ENCODE results near the gene ZNF792.
"Not testable (repeated sequence)": the region's sequence is repeated elsewhere in the genome, so short reads cannot be mapped to it uniquely, and the experiment has no call there.

Gene ZNF792

DNA sequence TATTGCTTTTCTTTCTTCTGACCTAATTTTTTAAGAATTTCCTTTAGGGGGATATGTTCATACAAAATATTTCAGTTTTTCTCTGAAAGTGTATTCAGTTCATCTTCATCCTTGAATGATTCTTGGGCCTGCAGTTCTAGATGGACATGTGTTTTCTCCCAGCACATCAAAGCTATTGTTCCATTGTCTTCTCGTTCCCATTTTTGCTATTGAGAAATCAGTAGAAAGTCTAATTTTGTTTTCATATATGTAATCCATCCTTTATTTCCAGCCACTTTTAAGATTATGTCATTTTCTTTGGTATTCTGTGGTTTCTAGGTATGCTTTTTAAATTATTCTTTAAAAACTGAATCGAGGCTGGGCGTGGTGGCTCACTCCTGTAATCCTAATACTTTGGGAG lies 20.3 kb upstream of the ZNF792 start:
- H3K4me1 ChIP-seq (ENCODE audit: control insufficient read depth, insufficient read depth, low read length, poor library complexity, severe bottlenecking): no peaks in the 10 kb centered on the region
- no CpG with 5 or more reads among the region's 3 CpGs for WGBS, 2 experiments (ENCODE audit: insufficient coverage in 2 of 2)

GRCh38 chr19:34983786-34984185 lies 19.8 kb upstream of the ZNF792 start:
- no peak overlapping the region for H3K27ac ChIP-seq (ENCODE audit: low read depth, low read length, severe bottlenecking)
- H3K4me3 ChIP-seq (ENCODE audit: extremely low read depth, insufficient read depth, low read length, poor library complexity, severe bottlenecking): no peak overlapping the region
- H3K4me1 ChIP-seq (ENCODE audit: control insufficient read depth, insufficient read depth, low read length, poor library complexity, severe bottlenecking): no peaks in the 10 kb centered on the region
- no peaks in the 10 kb centered on the region for H3K36me3 ChIP-seq (ENCODE audit: control insufficient read depth, insufficient read depth, low read length)
- WGBS, 2 experiments (ENCODE audit: insufficient coverage in 2 of 2): 100% methylated on average over 2 of the region's 4 CpGs
- H3K9me3 ChIP-seq (ENCODE audit: control insufficient read depth, low read length): no peaks in the 10 kb centered on the region

More for the DNA sequence above, 20.3 kb upstream of the ZNF792 start:
- no peaks in the 10 kb centered on the region for H3K9me3 ChIP-seq (ENCODE audit: control insufficient read depth, low read length)
- no peaks in the 10 kb centered on the region for H3K36me3 ChIP-seq (ENCODE audit: control insufficient read depth, insufficient read depth, low read length)
- H3K27ac ChIP-seq (ENCODE audit: low read depth, low read length, severe bottlenecking): no peak overlapping the region
- H3K4me3 ChIP-seq (ENCODE audit: extremely low read depth, insufficient read depth, low read length, poor library complexity, severe bottlenecking): no peak overlapping the region

GRCh38 chr19:34982275-34982674 lies 18.2 kb upstream of the ZNF792 start:
- no peaks in the 10 kb centered on the region for H3K36me3 ChIP-seq (ENCODE audit: control insufficient read depth, insufficient read depth, low read length)
- H3K27ac ChIP-seq (ENCODE audit: low read depth, low read length, severe bottlenecking): no peak overlapping the region
- no peaks in the 10 kb centered on the region for H3K9me3 ChIP-seq (ENCODE audit: control insufficient read depth, low read length)
- no peak overlapping the region for H3K4me3 ChIP-seq (ENCODE audit: extremely low read depth, insufficient read depth, low read length, poor library complexity, severe bottlenecking)
- no peaks in the 10 kb centered on the region for H3K4me1 ChIP-seq (ENCODE audit: control insufficient read depth, insufficient read depth, low read length, poor library complexity, severe bottlenecking)
- no CpG with 5 or more reads among the region's 5 CpGs for WGBS, 2 experiments (ENCODE audit: insufficient coverage in 2 of 2)

GRCh38 chr19:34979819-34980640 lies 16.0 kb upstream of the ZNF792 start:
- 79 to 86% methylated on average over 7 to 10 of the region's 12 CpGs for WGBS, 2 experiments (ENCODE audit: insufficient coverage in 2 of 2)
- H3K4me3 ChIP-seq (ENCODE audit: extremely low read depth, insufficient read depth, low read length, poor library complexity, severe bottlenecking): no peak overlapping the region
- no peaks in the 10 kb centered on the region for H3K36me3 ChIP-seq (ENCODE audit: control insufficient read depth, insufficient read depth, low read length)
- no peak overlapping the region for H3K27ac ChIP-seq (ENCODE audit: low read depth, low read length, severe bottlenecking)
- H3K9me3 ChIP-seq (ENCODE audit: control insufficient read depth, low read length): peaks cover 9% of the 10 kb centered on the region
- H3K4me1 ChIP-seq (ENCODE audit: control insufficient read depth, insufficient read depth, low read length, poor library complexity, severe bottlenecking): no peaks in the 10 kb centered on the region

- 96% methylated on average over 2 of the region's 3 CpGs; no CpG with 5 or more reads in 1 of the 2 experiments for WGBS, 2 experiments (ENCODE audit: insufficient coverage in 2 of 2)
- Histone ChIP-seq H3K4me3 (ENCODE audit: extremely low read depth, insufficient read depth, low read length, poor library complexity, severe bottlenecking) (no peak overlapping the region), H3K4me1 (ENCODE audit: control insufficient read depth, insufficient read depth, low read length, poor library complexity, severe bottlenecking) (peaks cover 4% of the 10 kb centered on the region), H3K36me3 (ENCODE audit: control insufficient read depth, insufficient read depth, low read length) (no peaks in the 10 kb centered on the region), H3K9me3 (ENCODE audit: control insufficient read depth, low read length) (peaks cover 9% of the 10 kb centered on the region), H3K27ac (ENCODE audit: low read depth, low read length, severe bottlenecking) (no peak overlapping the region)
Measured at GRCh38 chr19:34976611-34977010, 12.6 kb upstream of the ZNF792 start.

- peaks cover 9% of the 10 kb centered on the region for H3K9me3 ChIP-seq (ENCODE audit: control insufficient read depth, low read length)
- peaks cover 4% of the 10 kb centered on the region for H3K4me1 ChIP-seq (ENCODE audit: control insufficient read depth, insufficient read depth, low read length, poor library complexity, severe bottlenecking)
- no peak overlapping the region for H3K27ac ChIP-seq (ENCODE audit: low read depth, low read length, severe bottlenecking)
- WGBS, 2 experiments (ENCODE audit: insufficient coverage in 2 of 2): 78 to 88% methylated on average over 4 of the region's 5 CpGs
- no peak overlapping the region for H3K4me3 ChIP-seq (ENCODE audit: extremely low read depth, insufficient read depth, low read length, poor library complexity, severe bottlenecking)
- no peaks in the 10 kb centered on the region for H3K36me3 ChIP-seq (ENCODE audit: control insufficient read depth, insufficient read depth, low read length)
Measured at GRCh38 chr19:34975056-34975455, 11.0 kb upstream of the ZNF792 start.

- Histone ChIP-seq H3K27ac (ENCODE audit: low read depth, low read length, severe bottlenecking) (no peak overlapping the region), H3K9me3 (ENCODE audit: control insufficient read depth, low read length) (peaks cover 12% of the 10 kb centered on the region), H3K4me1 (ENCODE audit: control insufficient read depth, insufficient read depth, low read length, poor library complexity, severe bottlenecking) (peaks cover 4% of the 10 kb centered on the region), H3K4me3 (ENCODE audit: extremely low read depth, insufficient read depth, low read length, poor library complexity, severe bottlenecking) (no peak overlapping the region), H3K36me3 (ENCODE audit: control insufficient read depth, insufficient read depth, low read length) (no peaks in the 10 kb centered on the region)
- WGBS, 2 experiments (ENCODE audit: insufficient coverage in 2 of 2): 100% methylated on average over 2 of the region's 5 CpGs; no CpG with 5 or more reads in 1 of the 2 experiments
Measured at GRCh38 chr19:34974646-34975045, 10.6 kb upstream of the ZNF792 start.

- Histone ChIP-seq H3K4me3 (ENCODE audit: extremely low read depth, insufficient read depth, low read length, poor library complexity, severe bottlenecking) (no peak overlapping the region), H3K4me1 (ENCODE audit: control insufficient read depth, insufficient read depth, low read length, poor library complexity, severe bottlenecking) (peaks cover 4% of the 10 kb centered on the region), H3K27ac (ENCODE audit: low read depth, low read length, severe bottlenecking) (no peak overlapping the region), H3K9me3 (ENCODE audit: control insufficient read depth, low read length) (peaks cover 28% of the 10 kb centered on the region), H3K36me3 (ENCODE audit: control insufficient read depth, insufficient read depth, low read length) (no peaks in the 10 kb centered on the region)
- 82 to 88% methylated on average over 4 of the region's 7 CpGs for WGBS, 2 experiments (ENCODE audit: insufficient coverage in 2 of 2)
Measured at GRCh38 chr19:34972163-34972705, 8.2 kb upstream of the ZNF792 start.

GRCh38 chr19:34970185-34970780 lies 6.3 kb upstream of the ZNF792 start:
- not testable (repeated sequence) for H3K4me3 ChIP-seq (ENCODE audit: extremely low read depth, insufficient read depth, low read length, poor library complexity, severe bottlenecking); H3K36me3 ChIP-seq (ENCODE audit: control insufficient read depth, insufficient read depth, low read length); H3K27ac ChIP-seq (ENCODE audit: low read depth, low read length, severe bottlenecking); H3K4me1 ChIP-seq (ENCODE audit: control insufficient read depth, insufficient read depth, low read length, poor library complexity, severe bottlenecking)
- WGBS, 2 experiments (ENCODE audit: insufficient coverage in 2 of 2): 88% methylated on average over 4 to 10 of the region's 12 CpGs
- peaks cover 24% of the 10 kb centered on the region for H3K9me3 ChIP-seq (ENCODE audit: control insufficient read depth, low read length)

DNA sequence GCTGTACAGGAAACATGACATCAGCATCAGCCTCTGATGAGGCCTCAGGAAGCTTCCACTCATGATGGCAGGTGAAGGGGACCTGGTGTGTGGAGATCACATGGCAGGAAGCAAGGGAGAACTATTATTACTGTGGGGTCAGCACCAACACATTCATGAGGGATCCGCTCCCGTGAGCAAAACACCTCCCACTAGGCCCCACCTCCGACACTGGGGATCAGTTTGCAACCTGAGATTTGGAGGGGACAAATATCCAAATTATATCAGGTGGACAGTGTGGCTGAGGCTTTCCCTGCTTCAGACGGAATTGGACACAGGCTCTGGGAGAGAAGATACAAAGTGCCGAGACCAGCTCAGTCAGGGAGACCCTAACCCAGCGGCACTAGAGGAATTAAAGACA lies 5.7 kb upstream of the ZNF792 start:
- peaks cover 4% of the 10 kb centered on the region for H3K4me1 ChIP-seq (ENCODE audit: control insufficient read depth, insufficient read depth, low read length, poor library complexity, severe bottlenecking)
- H3K27ac ChIP-seq (ENCODE audit: low read depth, low read length, severe bottlenecking): no peak overlapping the region
- 82 to 94% methylated on average over 2 to 4 of the region's 6 CpGs for WGBS, 2 experiments (ENCODE audit: insufficient coverage in 2 of 2)
- no peaks in the 10 kb centered on the region for H3K36me3 ChIP-seq (ENCODE audit: control insufficient read depth, insufficient read depth, low read length)
- no peak overlapping the region for H3K4me3 ChIP-seq (ENCODE audit: extremely low read depth, insufficient read depth, low read length, poor library complexity, severe bottlenecking)
- H3K9me3 ChIP-seq (ENCODE audit: control insufficient read depth, low read length): peaks cover 24% of the 10 kb centered on the region

- 86 to 88% methylated on average over 2 of the region's 6 CpGs for WGBS, 2 experiments (ENCODE audit: insufficient coverage in 2 of 2)
Measured at GRCh38 chr19:34967551-34967950, 3.5 kb upstream of the ZNF792 start.

More at GRCh38 chr19:34967551-34967950, 3.5 kb upstream of the ZNF792 start:
- H3K4me3 ChIP-seq (ENCODE audit: extremely low read depth, insufficient read depth, low read length, poor library complexity, severe bottlenecking): no peak overlapping the region
- H3K4me1 ChIP-seq (ENCODE audit: control insufficient read depth, insufficient read depth, low read length, poor library complexity, severe bottlenecking): no peaks in the 10 kb centered on the region
- peaks cover 24% of the 10 kb centered on the region for H3K9me3 ChIP-seq (ENCODE audit: control insufficient read depth, low read length)
- no peaks in the 10 kb centered on the region for H3K36me3 ChIP-seq (ENCODE audit: control insufficient read depth, insufficient read depth, low read length)
- no peak overlapping the region for H3K27ac ChIP-seq (ENCODE audit: low read depth, low read length, severe bottlenecking)
